ENCODE data around the gene CDK6.

DNA sequence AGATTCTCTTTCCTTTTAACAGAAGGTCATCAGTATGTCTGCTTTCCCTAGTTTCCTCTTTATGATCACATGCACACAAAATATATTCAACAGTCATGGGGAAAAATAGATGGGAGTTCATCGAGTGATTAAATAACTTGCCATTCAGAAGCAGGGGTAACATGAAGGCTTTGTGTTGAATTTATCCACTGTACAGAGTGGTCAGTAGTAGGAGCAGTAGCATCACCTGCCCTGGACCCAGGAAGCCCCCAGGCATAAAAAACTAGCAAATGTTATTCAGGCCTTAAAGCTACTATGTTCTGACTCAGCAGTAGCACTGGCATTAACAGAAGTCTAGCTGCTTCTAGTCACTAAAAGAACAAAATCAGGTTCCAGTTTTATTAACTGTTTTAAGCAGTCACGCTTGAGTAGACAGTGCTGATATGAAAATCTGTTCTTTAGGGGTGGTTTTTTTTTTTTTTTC is 214.8 kb downstream of the CDK6 start:
- TF ChIP-seq, protein P1, sequence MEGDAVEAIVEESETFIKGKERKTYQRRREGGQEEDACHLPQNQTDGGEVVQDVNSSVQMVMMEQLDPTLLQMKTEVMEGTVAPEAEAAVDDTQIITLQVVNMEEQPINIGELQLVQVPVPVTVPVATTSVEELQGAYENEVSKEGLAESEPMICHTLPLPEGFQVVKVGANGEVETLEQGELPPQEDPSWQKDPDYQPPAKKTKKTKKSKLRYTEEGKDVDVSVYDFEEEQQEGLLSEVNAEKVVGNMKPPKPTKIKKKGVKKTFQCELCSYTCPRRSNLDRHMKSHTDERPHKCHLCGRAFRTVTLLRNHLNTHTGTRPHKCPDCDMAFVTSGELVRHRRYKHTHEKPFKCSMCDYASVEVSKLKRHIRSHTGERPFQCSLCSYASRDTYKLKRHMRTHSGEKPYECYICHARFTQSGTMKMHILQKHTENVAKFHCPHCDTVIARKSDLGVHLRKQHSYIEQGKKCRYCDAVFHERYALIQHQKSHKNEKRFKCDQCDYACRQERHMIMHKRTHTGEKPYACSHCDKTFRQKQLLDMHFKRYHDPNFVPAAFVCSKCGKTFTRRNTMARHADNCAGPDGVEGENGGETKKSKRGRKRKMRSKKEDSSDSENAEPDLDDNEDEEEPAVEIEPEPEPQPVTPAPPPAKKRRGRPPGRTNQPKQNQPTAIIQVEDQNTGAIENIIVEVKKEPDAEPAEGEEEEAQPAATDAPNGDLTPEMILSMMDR (conservative IDR thresholded peaks at IDR 0.05 in 1 of 2, IDR thresholded peaks at IDR 0.05 in 1 of 2; ENCODE audit: extremely low read depth in 1 of 2, insufficient read depth in 1 of 2, low read depth in 1 of 2, low read length in 2 of 2), result no peak
- TF ChIP-seq EZH2 (IDR thresholded peaks at IDR 0.05; ENCODE audit: borderline replicate concordance, low read length), result no peak

All from mammary epithelial cell (primary cell).